Measurements from ENCODE around the gene TAF1C. TPM values are rescaled to one million over a fixed set of nuclear protein-coding genes. Genes with fewer than 3 reads are reported as not detected.
"Not testable (repeated sequence)": the region's sequence is repeated elsewhere in the genome, so short reads cannot be mapped to it uniquely, and the experiment has no call there.

TAF1C gene
- total and polyA plus RNA-seq, 2 of the 4 experiments (the other 2 are of a cell fraction), result 7.3 to 35.5 TPM

- no peak overlapping the region for H4K5ac ChIP-seq (ENCODE audit: low read depth, low read length)
- no peak overlapping the region for H2AFZ ChIP-seq (replicated peaks; ENCODE audit: low read length, poor library complexity)
- no peak for DNase-seq
- no peaks in the 10 kb centered on the region for H3K79me1 ChIP-seq (ENCODE audit: low read depth in 1 of 2, low read length in 2 of 2)
- H3K36me3 ChIP-seq (ENCODE audit: control insufficient read depth, insufficient read depth, low read length), result no peaks in the 10 kb centered on the region
- no peaks in the 10 kb centered on the region for H4K20me1 ChIP-seq (ENCODE audit: insufficient read depth, low read length)
- no peak overlapping the region for H3K23ac ChIP-seq (ENCODE audit: low read depth, low read length)
- 73% methylated on average over 4 of the region's 17 CpGs; no CpG with 5 or more reads in 1 of the 2 experiments for WGBS, 2 experiments (ENCODE audit: extremely low coverage in 2 of 2, insufficient read length in 1 of 2)
- intact Hi-C loops (cut with micrococcal nuclease) (no loop called here), in situ Hi-C loops (cut with MboI; ENCODE audit: low sequenced_read_pairs) (no loop called here), dilution Hi-C loops (cut with HindIII; ENCODE audit: low sequenced_read_pairs, unreplicated experiment) (no loop called here)
- H3K9me3 ChIP-seq (ENCODE audit: control insufficient read depth, insufficient read depth, low read length), result no peaks in the 10 kb centered on the region
- ATAC-seq (ENCODE audit: low read depth), result no peak
- H4K91ac ChIP-seq (ENCODE audit: insufficient read depth, low read depth, low read length), result no peak overlapping the region
- CTCF ChIA-PET, result no interaction called here
- no peak overlapping the region for H3K18ac ChIP-seq (ENCODE audit: low read depth, low read length)
- no peak overlapping the region for H3K4ac ChIP-seq (ENCODE audit: low read depth, low read length)
- no TSS peak for BruUV-seq (replicated peaks)
- H2AK9ac ChIP-seq (replicated peaks; ENCODE audit: low read depth, low read length, poor library complexity), result no peak overlapping the region
- H3K56ac ChIP-seq (ENCODE audit: extremely low read depth, insufficient read depth, low read length), result no peak overlapping the region
- H2BK120ac ChIP-seq (ENCODE audit: low read depth, low read length), result no peak overlapping the region
- POLR2A ChIA-PET (ENCODE audit: unreplicated experiment), result interaction anchor here (0.5 kb wide), 1 partner anchor 10 kb away, joined by 4 read pairs; no protein-coding TSS in a partner anchor
- no peak overlapping the region for H3K14ac ChIP-seq (replicated peaks; ENCODE audit: low read depth, low read length)
- no peak overlapping the region for H3K9ac ChIP-seq (ENCODE audit: low read depth, low read length)
- no peak overlapping the region for H2BK20ac ChIP-seq (ENCODE audit: low read depth, low read length)
- H3K4me2 ChIP-seq (ENCODE audit: low read depth, low read length), result no peak overlapping the region
- no peak overlapping the region for H3K27ac ChIP-seq (ENCODE audit: insufficient read depth, low read length)
- H3K27me3 ChIP-seq (ENCODE audit: control insufficient read depth, insufficient read depth, low read length), result peaks cover 31% of the 10 kb centered on the region
- no peak overlapping the region for H2AK5ac ChIP-seq (ENCODE audit: low read depth, low read length)
- TF ChIP-seq SMC3 (IDR thresholded peaks at IDR 0.05; ENCODE audit: low read depth, low read length) (no peak), RFX5 (IDR thresholded peaks at IDR 0.05; ENCODE audit: low read depth, low read length) (peak; percentile 30; the same call in 1 of the 2 replicates), USF2 (IDR thresholded peaks at IDR 0.05; ENCODE audit: low read depth, low read length) (no peak)
- no peak overlapping the region for H2BK5ac ChIP-seq (ENCODE audit: low read depth, low read length, poor library complexity, severe bottlenecking)
- H2BK15ac ChIP-seq (ENCODE audit: low read depth, low read length), result no peak overlapping the region
- peaks cover 1% of the 10 kb centered on the region; the same call in 1 of the 2 replicates for H3K4me1 ChIP-seq (ENCODE audit: control insufficient read depth, insufficient read depth, low read length)
- no peak overlapping the region for H4K8ac ChIP-seq (ENCODE audit: low read depth in 2 of 2, low read length in 2 of 2)
- H3K4me3 ChIP-seq (ENCODE audit: insufficient read depth, low read depth, low read length), result no peak overlapping the region
- 0 out of 2 replicates have a peak, but pooled peaks cover 2% of the 10 kb centered on the region for H3K9me1 ChIP-seq (ENCODE audit: insufficient read depth, low read length)
These were observed 31.4 kb upstream of the TAF1C start for GRCh38 chr16:84218176-84218823.

GRCh38 chr16:84216144-84216543 lies 29.3 kb upstream of the TAF1C start:
- H3K4ac ChIP-seq (ENCODE audit: low read depth, low read length); H3K9me3 ChIP-seq (ENCODE audit: control insufficient read depth, insufficient read depth, low read length); H3K4me2 ChIP-seq (ENCODE audit: low read depth, low read length); intact Hi-C loops (cut with micrococcal nuclease); H4K5ac ChIP-seq (ENCODE audit: low read depth, low read length); H3K4me3 ChIP-seq (ENCODE audit: insufficient read depth, low read depth, low read length); H3K9ac ChIP-seq (ENCODE audit: low read depth, low read length); in situ Hi-C loops (cut with MboI; ENCODE audit: low sequenced_read_pairs); H3K79me1 ChIP-seq (ENCODE audit: low read depth in 1 of 2, low read length in 2 of 2); H2AFZ ChIP-seq (replicated peaks; ENCODE audit: low read length, poor library complexity); H2AK5ac ChIP-seq (ENCODE audit: low read depth, low read length); CTCF ChIA-PET; H3K56ac ChIP-seq (ENCODE audit: extremely low read depth, insufficient read depth, low read length); H3K4me1 ChIP-seq (ENCODE audit: control insufficient read depth, insufficient read depth, low read length); H3K23ac ChIP-seq (ENCODE audit: low read depth, low read length); H3K18ac ChIP-seq (ENCODE audit: low read depth, low read length); H4K20me1 ChIP-seq (ENCODE audit: insufficient read depth, low read length); DNase-seq; ATAC-seq (ENCODE audit: low read depth); POLR2A ChIA-PET (ENCODE audit: unreplicated experiment); H3K9me1 ChIP-seq (ENCODE audit: insufficient read depth, low read length); H3K36me3 ChIP-seq (ENCODE audit: control insufficient read depth, insufficient read depth, low read length); H2BK120ac ChIP-seq (ENCODE audit: low read depth, low read length); H4K91ac ChIP-seq (ENCODE audit: insufficient read depth, low read depth, low read length); H2AK9ac ChIP-seq (replicated peaks; ENCODE audit: low read depth, low read length, poor library complexity); BruUV-seq (replicated peaks); dilution Hi-C loops (cut with HindIII; ENCODE audit: low sequenced_read_pairs, unreplicated experiment); H2BK15ac ChIP-seq (ENCODE audit: low read depth, low read length); H3K14ac ChIP-seq (replicated peaks; ENCODE audit: low read depth, low read length); H4K8ac ChIP-seq (ENCODE audit: low read depth in 2 of 2, low read length in 2 of 2); H3K27ac ChIP-seq (ENCODE audit: insufficient read depth, low read length); H2BK5ac ChIP-seq (ENCODE audit: low read depth, low read length, poor library complexity, severe bottlenecking); H2BK20ac ChIP-seq (ENCODE audit: low read depth, low read length): not testable (repeated sequence)
- peaks cover 35% of the 10 kb centered on the region for H3K27me3 ChIP-seq (ENCODE audit: control insufficient read depth, insufficient read depth, low read length)
- WGBS, 2 experiments (ENCODE audit: extremely low coverage in 2 of 2, insufficient read length in 1 of 2), result no CpG with 5 or more reads among the region's 3 CpGs
